CD14-positive monocyte (primary cell): ENCODE data around the gene KLRC3. TPM values are rescaled to one million over a fixed set of nuclear protein-coding genes. Genes with fewer than 3 reads are reported as not detected.

Experiments
- DNase-seq, 3 donors: peaks; one replicate each; pipeline ENCODE4 v3.0.0-alpha.2; 2011 to 2022
- H2AFZ ChIP-seq: 2 replicates; pipeline ENCODE4 v1.6.0; 2012; ENCODE audit warnings: mild to moderate bottlenecking, low read depth, low read length, inconsistent platforms; ENCODE audit not compliant: insufficient read depth, poor library complexity, severe bottlenecking
- H3K27ac ChIP-seq, 2 donors: 1 replicate in 1 of 2; 2 replicates in 1 of 2; pipeline ENCODE4 v1.5.1; 2012 to 2013; ENCODE audit warnings: low read length in 2 of 2, control low read depth in 1 of 2, inconsistent platforms in 1 of 2, low read depth in 1 of 2, mild to moderate bottlenecking in 1 of 2
- H3K27me3 ChIP-seq, 2 donors: one replicate each; pipeline versions ENCODE4 v1.6.0 to v1.6.1; 2011 to 2013; ENCODE audit warnings: low read length in 2 of 2; ENCODE audit not compliant: control insufficient read depth in 2 of 2, insufficient read depth in 2 of 2
- H3K36me3 ChIP-seq, 2 donors: replicated peaks in 1 of 2; 1 replicate in 1 of 2; 2 replicates in 1 of 2; pipeline versions ENCODE4 v1.5.1 to v1.6.1; 2012 to 2013; ENCODE audit warnings: low read length in 2 of 2, control low read depth in 1 of 2, inconsistent platforms in 1 of 2, mild to moderate bottlenecking in 1 of 2; ENCODE audit not compliant: insufficient read depth in 2 of 2, control insufficient read depth in 1 of 2
- H3K4me1 ChIP-seq, 2 donors: 1 replicate in 1 of 2; 2 replicates in 1 of 2; pipeline versions ENCODE4 v1.5.1 to v1.6.1; 2012 to 2013; ENCODE audit warnings: low read length in 2 of 2, control low read depth in 1 of 2, inconsistent platforms in 1 of 2, mild to moderate bottlenecking in 1 of 2, moderate library complexity in 1 of 2; ENCODE audit not compliant: insufficient read depth in 2 of 2, control insufficient read depth in 1 of 2
- H3K4me2 ChIP-seq: replicated peaks from 2 replicates; pipeline ENCODE3; 2012; ENCODE audit warnings: low read length, moderate library complexity, mild to moderate bottlenecking; ENCODE audit not compliant: poor library complexity, severe bottlenecking; ENCODE audit errors: extremely low read depth
- H3K4me3 ChIP-seq, 3 experiments: fragments of 200-600 bp in 1 of 3; sonication (generic) in 1 of 3; replicated peaks in 1 of 3; 1 replicate in 2 of 3; 2 replicates in 1 of 3; pipeline ENCODE4 v1.5.1; 2011 to 2013; ENCODE audit warnings: low read length in 3 of 3, mild to moderate bottlenecking in 3 of 3, control low read depth in 2 of 3, low read depth in 2 of 3, inconsistent platforms in 1 of 3, moderate library complexity in 1 of 3
- H3K79me2 ChIP-seq: 2 replicates; pipeline ENCODE4 v1.6.0; 2012; ENCODE audit warnings: mild to moderate bottlenecking, control low read depth, inconsistent platforms, low read length, moderate library complexity; ENCODE audit not compliant: insufficient read depth
- H3K9ac ChIP-seq: 2 replicates; pipeline ENCODE4 v1.6.0; 2017; ENCODE audit warnings: low read length, mild to moderate bottlenecking; ENCODE audit not compliant: insufficient read depth, poor library complexity, severe bottlenecking
- H3K9me3 ChIP-seq, 2 donors: replicated peaks in 1 of 2; 1 replicate in 1 of 2; 2 replicates in 1 of 2; pipeline versions ENCODE4 v1.5.1 to v1.6.1; 2012 to 2013; ENCODE audit warnings: low read length in 2 of 2, control low read depth in 1 of 2; ENCODE audit not compliant: control insufficient read depth in 1 of 2, insufficient read depth in 1 of 2
- H4K20me1 ChIP-seq: 2 replicates; pipeline ENCODE4 v1.6.0; 2012; ENCODE audit warnings: mild to moderate bottlenecking, low read length, control low read depth, moderate library complexity; ENCODE audit not compliant: insufficient read depth
- H3K27ac Mint-ChIP-seq, 7 donors: one replicate each; pipeline ENCODE4 v1.8.0; 2020; ENCODE audit warnings: mild to moderate bottlenecking in 7 of 7, mixed read lengths in 7 of 7, moderate library complexity in 6 of 7, inconsistent platforms in 2 of 7
- H3K27me3 Mint-ChIP-seq, 3 donors: one replicate each; pipeline ENCODE4 v1.8.0; 2021 to 2022; ENCODE audit warnings: low read depth in 3 of 3, mild to moderate bottlenecking in 3 of 3, mixed read lengths in 3 of 3, moderate library complexity in 3 of 3, inconsistent platforms in 1 of 3
- H3K36me3 Mint-ChIP-seq, 2 donors: one replicate each; pipeline ENCODE4 v1.8.0; 2020; ENCODE audit warnings: mixed read lengths in 2 of 2, inconsistent platforms in 1 of 2, mild to moderate bottlenecking in 1 of 2
- H3K4me1 Mint-ChIP-seq: one replicate; pipeline ENCODE4 v1.8.0; 2020; ENCODE audit warnings: mild to moderate bottlenecking, mixed read lengths
- H3K4me3 Mint-ChIP-seq, 2 donors: one replicate each; pipeline ENCODE4 v1.8.0; 2020; ENCODE audit warnings: mild to moderate bottlenecking in 2 of 2, mixed read lengths in 2 of 2, moderate library complexity in 1 of 2
- H3K9me3 Mint-ChIP-seq, 7 donors: one replicate each; pipeline ENCODE4 v1.8.0; 2020 to 2022; ENCODE audit warnings: mixed read lengths in 7 of 7, mild to moderate bottlenecking in 6 of 7, moderate library complexity in 6 of 7, inconsistent platforms in 2 of 7
- CTCF ChIP-seq: fragments of 200-600 bp; IDR thresholded peaks from one replicate; pipeline ENCODE4 v1.8.0; 2022; ENCODE audit warnings: antibody characterized with exemption, mild to moderate bottlenecking
- WGBS: methylation state at CpG from one replicate; pipeline ENCODE4 v1.1.5; 2013; ENCODE audit warnings: missing lambda C conversion rate; ENCODE audit not compliant: insufficient coverage; 5-methylcytosine and 5-hydroxymethylcytosine counted together
- intact Hi-C, 2 donors: fragments of 100-400 bp; cut with micrococcal nuclease; formaldehyde crosslinking; loops; one replicate each; pipeline versions ENCODE4 v1.15.0 to v1.15.1; 2023
- polyA plus RNA-seq, 3 donors: library from polyadenylated mRNA; depleted of rRNA in 1 of 3; unstranded in 2 of 3; stranded (reverse) in 1 of 3; fragments of 300-500 nt in 2 of 3; fragments of >200 nt in 1 of 3; fragmentation: Illumina TruSeq in 2 of 3; gene quantifications; 1 replicate in 2 of 3; 2 replicates in 1 of 3; pipeline ENCODE4 v1.2.3, GENCODE V29; 2012 to 2021

The KLRC3 gene
- polyA plus RNA-seq, 3 donors = not detected

GRCh38 chr12:10363658-10363913 is 56.8 kb downstream of the KLRC3 start:
- peak overlapping the region; percentile 75 for H3K4me2 ChIP-seq
- H3K27ac Mint-ChIP-seq = no peak overlapping the region
- H3K36me3 ChIP-seq = no peaks in the 10 kb centered on the region
- peaks cover 8% of the 10 kb centered on the region for H3K4me1 Mint-ChIP-seq
- intact Hi-C loops = loop anchor here in 1 of 2 donors (5.0 kb wide), 1 partner anchor 44 kb away; the partner anchor contains the start of gene KLRC4
- peaks cover 0 to 9% of the 10 kb centered on the region in 2 donors for H3K9me3 ChIP-seq
- no peaks in the 10 kb centered on the region for H3K27me3 Mint-ChIP-seq
- no peak overlapping the region for H3K9ac ChIP-seq
- WGBS = 100% methylated on average over 3 of the region's 5 CpGs
- no peaks in the 10 kb centered on the region for H4K20me1 ChIP-seq
- peak overlapping the region in 1 of 2 donors; percentile 97 for H3K27ac ChIP-seq
- H3K79me2 ChIP-seq = no peaks in the 10 kb centered on the region
- no peak for TF ChIP-seq CTCF
- DNase-seq = no peak
- H3K4me3 Mint-ChIP-seq = no peak overlapping the region
- peaks cover 24 to 29% of the 10 kb centered on the region in 2 donors for H3K4me1 ChIP-seq
- H3K27me3 ChIP-seq = no peaks in the 10 kb centered on the region
- H2AFZ ChIP-seq = peak overlapping the region; percentile 96
- H3K36me3 Mint-ChIP-seq = no peaks in the 10 kb centered on the region
- peaks cover 4 to 15% (median 8%) of the 10 kb centered on the region in 7 donors for H3K9me3 Mint-ChIP-seq
- H3K4me3 ChIP-seq = peak overlapping the region in 1 of 3 experiments; percentile 91

- DNase-seq = no peak
- H3K9me3 Mint-ChIP-seq = peaks cover 1 to 13% (median 6%) of the 10 kb centered on the region in 7 donors
- peaks cover 0 to 2% (median 0%) of the 10 kb centered on the region in 3 donors for H3K27me3 Mint-ChIP-seq
- H3K27ac Mint-ChIP-seq = peak overlapping the region in 1 of 7 donors; percentile 6
- no peaks in the 10 kb centered on the region for H3K79me2 ChIP-seq
- WGBS = 50% methylated on average over 2 of the region's 9 CpGs
- no peaks in the 10 kb centered on the region for H3K36me3 ChIP-seq
- intact Hi-C loops = loop anchor here in 1 of 2 donors (5.0 kb wide), 1 partner anchor 44 kb away; the partner anchor contains the start of gene KLRC4
- peaks cover under 1 to 6% of the 10 kb centered on the region in 2 donors for H3K9me3 ChIP-seq
- H3K27me3 ChIP-seq = no peaks in the 10 kb centered on the region
- no peak overlapping the region for H3K4me3 Mint-ChIP-seq
- H3K36me3 Mint-ChIP-seq = no peaks in the 10 kb centered on the region
- no peak overlapping the region for H3K4me3 ChIP-seq
- peak overlapping the region; percentile 96 for H2AFZ ChIP-seq
- TF ChIP-seq CTCF = no peak
- peaks cover 24 to 29% of the 10 kb centered on the region in 2 donors for H3K4me1 ChIP-seq
- peaks cover 3% of the 10 kb centered on the region for H3K4me1 Mint-ChIP-seq
- no peak overlapping the region for H3K9ac ChIP-seq
- H4K20me1 ChIP-seq = no peaks in the 10 kb centered on the region
- H3K27ac ChIP-seq = no peak overlapping the region
- H3K4me2 ChIP-seq = no peak overlapping the region
Observed at GRCh38 chr12:10362828-10363657, 57.4 kb downstream of the KLRC3 start.
